COR-L47 (cell line): Measurements from ENCODE around the gene MCCC2.
"Not testable (repeated sequence)": the region's sequence is repeated elsewhere in the genome, so short reads cannot be mapped to it uniquely, and the experiment has no call there.

Experiments
- DNase-seq: peaks from one replicate; lab custom pipeline; 2025; lab: John Stamatoyannopoulos, UW

MCCC2 gene

DNA sequence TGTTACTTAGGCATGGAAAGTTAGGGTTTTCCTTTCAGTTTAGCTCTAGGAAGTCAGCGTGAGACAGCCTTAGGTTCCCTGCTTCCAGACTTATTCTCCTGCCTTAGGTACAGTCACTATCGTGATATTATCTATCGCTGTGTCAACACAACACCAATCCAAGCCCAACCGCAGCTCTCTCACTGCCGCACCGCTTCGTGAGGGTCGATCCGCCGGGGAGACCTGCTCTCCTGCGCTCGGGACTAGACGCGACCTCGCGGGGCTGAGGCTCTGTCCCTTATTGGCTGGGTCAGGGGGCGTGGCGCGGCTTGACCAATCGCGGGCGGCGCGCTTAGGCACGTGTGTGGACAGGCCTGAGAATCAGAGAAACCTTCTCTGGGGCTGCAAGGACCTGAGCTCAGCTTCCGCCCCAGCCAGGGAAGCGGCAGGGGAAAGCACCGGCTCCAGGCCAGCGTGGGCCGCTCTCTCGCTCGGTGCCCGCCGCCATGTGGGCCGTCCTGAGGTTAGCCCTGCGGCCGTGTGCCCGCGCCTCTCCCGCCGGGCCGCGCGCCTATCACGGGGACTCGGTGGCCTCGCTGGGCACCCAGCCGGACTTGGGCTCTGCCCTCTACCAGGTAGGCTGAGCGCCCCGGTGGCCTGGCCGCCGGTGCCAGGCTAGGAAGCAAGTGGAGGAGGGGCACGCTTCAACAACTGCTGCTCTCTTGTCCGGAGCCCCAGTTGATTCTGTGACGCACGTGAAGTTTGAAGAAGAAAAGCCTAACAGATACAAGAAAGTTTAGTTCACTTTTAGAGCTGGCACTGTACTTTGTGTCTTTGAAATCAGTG, at the start of gene MCCC2:
Gene MCCC2 (plus strand): TSS at position 400 of the 825 bp plus-strand sequence. CDS start 86 bp downstream, at position 486.
- peak; percentile 93 for DNase-seq

DNA sequence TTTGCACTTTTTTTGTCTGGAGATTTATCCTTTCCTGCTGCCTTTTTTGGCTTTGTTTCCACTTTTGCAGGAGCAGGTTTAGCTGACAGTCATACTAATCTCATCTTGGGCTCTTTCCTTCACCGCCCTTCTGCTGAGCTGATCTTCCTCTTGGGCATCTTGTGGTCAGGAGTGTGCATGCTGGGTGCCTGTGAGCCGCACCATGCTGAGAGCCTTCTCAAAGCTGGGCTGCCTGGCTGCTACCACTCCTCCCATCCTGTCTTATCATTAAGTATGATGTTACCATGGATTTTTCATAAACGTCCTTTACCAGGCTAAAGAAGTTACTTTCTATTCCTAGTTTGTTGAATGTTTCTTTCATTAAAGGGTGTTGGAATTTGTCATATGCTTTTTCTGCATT, 49.5 kb upstream of the MCCC2 start:
- no peak for DNase-seq

DNA sequence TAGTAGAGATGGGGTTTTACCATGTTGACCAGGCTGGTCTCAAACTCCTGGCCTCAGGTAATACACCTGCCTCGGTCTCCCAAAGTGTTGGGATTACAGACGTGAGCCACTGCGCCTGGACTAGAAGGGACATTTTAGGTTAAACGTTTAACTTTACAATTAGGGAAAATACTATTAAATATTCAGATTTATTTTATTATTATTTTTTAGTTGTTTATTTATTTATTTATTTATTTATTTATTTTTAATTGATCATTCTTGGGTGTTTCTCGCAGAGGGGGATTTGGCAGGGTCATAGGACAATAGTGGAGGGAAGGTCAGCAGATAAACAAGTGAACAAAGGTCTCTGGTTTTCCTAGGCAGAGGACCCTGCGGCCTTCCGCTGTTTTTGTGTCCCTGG, 36.3 kb upstream of the MCCC2 start:
- DNase-seq = not testable (repeated sequence)

DNA sequence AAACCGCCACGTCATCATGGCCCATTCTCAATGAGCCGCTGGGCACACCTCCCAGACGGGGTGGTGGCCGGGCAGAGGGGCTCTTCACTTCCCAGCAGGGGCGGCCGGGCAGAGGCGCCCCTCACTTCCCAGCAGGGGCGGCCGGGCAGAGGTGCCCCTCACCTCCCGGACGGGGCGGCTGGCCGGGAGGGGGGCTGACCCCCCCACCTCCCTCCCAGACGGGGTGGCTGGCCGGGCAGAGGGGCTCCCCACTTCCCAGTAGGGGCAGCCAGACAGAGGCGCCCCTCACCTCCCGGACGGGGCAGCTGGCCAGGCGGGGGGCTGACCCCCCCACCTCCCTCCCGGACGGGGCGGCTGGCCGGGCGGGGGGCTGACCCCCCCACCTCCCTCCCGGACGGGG, 35.6 kb upstream of the MCCC2 start:
- DNase-seq = not testable (repeated sequence)

DNA sequence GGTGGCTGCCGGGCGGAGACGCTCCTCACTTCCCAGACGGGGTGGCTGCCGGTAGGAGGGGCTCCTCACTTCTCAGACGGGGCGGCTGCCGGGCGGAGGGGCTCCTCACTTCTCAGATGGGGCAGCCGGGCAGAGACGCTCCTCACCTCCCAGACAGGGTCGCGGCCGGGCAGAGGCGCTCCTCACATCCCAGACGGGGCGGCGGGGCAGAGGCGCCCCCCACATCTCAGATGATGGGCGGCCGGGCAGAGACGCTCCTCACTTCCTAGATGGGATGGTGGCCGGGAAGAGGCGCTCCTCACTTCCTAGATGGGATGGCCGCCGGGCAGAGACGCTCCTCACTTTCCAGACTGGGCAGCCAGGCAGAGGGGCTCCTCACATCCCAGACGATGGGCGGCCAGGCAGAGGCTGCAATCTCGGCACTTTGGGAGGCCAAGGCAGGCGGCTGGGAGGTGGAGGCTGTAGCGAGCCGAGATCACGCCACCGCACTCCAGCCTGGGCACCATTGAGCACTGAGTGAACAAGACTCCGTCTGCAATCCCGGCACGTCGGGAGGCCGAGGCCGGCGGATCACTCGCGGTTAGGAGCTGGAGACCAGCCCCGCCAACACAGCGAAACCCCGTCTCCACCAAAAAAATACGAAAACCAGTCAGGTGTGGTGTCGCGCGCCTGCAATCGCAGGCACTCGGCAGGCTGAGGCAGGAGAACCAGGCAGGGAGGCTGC, 35.0 kb upstream of the MCCC2 start:
- not testable (repeated sequence) for DNase-seq

DNA sequence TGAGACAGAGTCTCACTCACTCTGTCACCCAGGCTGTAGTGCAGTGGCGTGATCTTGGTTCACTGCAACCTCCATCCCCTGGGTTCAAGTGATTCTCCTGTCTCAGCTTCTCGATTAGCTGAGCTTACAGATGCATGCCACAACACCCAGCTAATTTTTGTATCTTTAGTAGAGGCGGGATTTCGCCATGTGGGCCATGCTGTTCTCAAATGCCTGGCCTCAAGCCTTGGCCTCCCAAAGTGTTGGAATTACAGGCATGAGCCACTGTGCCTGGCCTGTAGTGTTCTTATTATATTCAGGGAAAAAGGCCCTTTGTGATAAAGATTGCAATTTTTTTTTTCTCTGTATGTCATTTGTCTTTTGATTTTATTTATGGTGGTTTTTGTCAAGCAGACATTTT, 24.0 kb upstream of the MCCC2 start:
- no peak for DNase-seq

DNA sequence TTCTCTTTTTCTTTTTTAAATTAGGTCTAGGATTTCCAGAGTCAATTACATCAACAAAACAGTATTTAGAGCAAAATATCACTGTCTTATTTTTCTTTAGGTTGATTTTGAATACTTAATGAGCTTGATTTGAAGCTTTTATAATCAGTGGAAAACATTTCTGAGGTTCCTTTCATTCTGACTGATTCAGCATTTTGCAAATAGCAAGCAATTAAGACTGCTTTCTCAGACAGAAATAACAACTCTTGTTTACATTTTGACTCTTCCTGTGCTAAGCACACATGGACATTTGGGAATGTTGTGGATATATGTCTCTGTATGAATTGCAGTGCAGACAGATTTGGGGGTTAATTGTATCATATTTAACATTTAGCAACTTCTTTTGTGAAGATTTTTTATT, 22.2 kb upstream of the MCCC2 start:
- DNase-seq = no peak

- no peak for DNase-seq
Observed at GRCh38 chr5:71569748-71570509, 17.2 kb upstream of the MCCC2 start.

DNA sequence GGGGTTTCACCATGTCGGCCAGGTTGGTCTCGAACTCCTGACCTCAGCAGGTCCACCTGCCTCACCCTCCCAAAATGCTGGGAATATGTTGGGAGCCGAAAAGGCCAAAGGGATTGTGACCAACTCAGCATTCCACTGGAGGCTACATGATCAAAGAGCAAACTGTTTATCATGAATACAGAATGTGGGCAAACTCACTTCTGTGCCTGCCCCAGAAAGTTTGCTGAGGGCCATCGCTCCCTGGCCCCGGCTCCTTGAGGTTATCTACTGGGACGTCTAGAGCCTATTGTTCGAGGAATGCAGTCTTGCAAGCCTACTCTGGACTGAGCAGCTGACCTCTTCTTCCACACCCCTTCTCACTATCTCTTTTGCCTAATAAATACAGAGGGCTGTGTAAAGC, 15.3 kb upstream of the MCCC2 start:
- DNase-seq = not testable (repeated sequence)

GRCh38 chr5:71573591-71573990, 13.5 kb upstream of the MCCC2 start:
- no peak for DNase-seq

- DNase-seq = not testable (repeated sequence)
Observed at GRCh38 chr5:71575588-71575987, 11.6 kb upstream of the MCCC2 start.

DNA sequence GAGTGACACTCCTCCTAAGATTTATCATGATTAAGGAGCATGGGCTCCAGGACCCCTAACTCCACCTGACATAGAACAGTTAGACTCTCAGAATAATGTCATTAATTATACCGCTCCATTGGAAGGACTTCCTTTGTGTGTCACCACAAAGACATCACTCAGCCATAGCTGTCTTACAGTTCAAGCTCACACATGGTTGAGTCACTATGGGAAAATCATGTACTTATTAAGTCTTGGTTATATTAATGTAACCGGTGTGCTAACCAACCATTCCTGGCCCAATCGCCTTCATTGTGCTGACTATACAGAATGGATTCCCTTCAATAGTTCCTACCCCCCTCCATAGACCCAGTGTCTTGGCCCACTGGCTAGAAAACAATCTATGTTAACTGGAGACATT, 10.9 kb upstream of the MCCC2 start:
- DNase-seq = no peak

DNA sequence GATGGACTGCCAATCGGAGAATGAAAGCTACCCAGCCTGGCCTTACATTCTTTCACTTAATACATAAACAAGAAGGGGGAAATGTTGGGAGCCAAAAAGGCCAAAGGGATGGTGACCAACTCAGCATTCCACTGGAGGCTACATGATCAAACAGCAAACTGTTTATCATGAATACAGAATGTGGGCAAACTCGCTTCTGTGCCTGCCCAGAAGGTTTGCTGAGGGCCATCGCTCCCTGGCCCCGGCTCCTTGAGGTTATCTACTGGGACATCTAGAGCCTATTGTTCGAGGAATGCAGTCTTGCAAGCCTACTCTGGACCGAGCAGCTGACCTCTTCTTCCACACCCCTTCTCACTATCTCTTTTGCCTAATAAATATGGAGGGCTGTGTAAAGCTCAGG, 9.3 kb upstream of the MCCC2 start:
- not testable (repeated sequence) for DNase-seq

- DNase-seq = no peak
Observed at GRCh38 chr5:71582945-71583584, 4.1 kb upstream of the MCCC2 start.

DNA sequence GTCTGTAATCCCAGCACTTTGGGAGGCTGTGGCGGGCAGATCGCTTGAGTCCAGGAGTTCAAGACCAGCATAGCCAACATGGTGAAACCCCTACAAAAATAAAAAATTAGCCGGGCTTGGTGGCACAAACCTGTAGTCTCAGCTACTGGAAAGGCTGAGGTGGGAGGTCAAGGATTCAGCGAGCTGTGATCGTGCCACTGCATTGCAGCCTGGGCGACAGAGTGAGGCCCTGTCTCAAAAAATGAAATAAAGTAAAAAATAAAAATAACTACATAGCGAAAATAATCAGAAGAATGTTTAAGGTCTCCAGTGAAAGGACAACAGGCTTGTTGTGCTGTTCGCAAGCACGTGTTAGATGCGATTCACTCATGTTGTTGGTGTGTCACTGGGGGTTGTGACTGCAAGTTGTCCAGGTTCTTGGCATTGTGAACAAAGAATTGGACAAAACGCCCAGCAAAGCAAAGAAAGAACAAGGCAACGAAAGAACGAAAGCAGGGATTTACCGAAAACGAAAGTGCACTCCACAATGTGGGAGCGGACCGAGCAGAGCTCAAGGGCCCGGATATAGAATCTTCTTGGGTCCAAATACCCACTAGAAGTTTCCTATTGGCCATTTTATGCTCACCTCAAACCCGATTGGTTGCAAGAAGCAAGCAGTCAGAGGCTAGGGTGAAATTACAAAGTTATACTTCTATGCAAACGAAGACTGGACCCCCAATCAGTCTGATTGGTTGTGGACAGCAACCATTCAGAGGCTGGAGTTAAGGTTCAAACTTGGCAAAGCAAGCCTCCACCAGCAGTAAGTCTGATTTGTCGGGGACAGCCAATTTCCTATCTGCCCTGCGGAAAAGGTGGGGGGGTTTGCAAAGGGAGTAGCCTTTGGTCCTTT, 844 bp upstream of the MCCC2 start:
- no peak for DNase-seq

DNA sequence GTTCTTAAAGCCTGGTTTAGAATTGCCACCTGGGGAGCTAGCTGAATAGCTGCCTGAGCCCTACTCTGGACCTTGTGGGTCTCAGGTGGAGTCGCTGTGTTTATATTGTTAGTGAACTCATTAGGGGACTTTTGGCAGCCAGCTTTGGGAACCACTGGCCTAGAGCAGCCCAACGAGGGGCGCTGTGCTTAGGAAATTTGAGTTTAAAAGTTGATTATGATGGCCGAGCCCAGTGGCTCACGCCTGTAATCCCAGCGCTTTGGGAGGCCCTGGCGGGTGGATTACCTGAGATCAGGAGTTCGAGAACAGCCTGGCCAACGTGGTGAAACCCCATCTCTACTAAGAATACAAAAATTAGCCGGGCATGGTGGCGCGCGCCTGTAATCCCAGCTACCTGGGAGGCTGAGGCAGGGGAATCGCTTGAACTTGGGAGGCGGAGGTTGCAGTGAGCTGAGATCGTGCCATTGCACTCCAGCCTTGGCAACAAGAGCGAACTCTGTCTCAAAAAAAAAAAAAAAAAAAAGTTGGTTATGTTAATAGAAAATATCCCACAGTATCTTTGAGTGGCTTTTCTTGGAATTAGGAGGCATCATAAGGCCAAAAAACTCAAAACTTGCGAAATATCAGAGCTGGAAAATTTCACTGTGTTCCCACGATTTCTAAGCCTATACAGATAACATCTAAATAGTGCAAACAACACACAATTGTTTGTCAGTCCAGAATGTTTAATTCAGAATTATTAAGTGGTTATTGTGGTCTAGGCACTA, 809 bp downstream of the MCCC2 start:
- no peak for DNase-seq

DNA sequence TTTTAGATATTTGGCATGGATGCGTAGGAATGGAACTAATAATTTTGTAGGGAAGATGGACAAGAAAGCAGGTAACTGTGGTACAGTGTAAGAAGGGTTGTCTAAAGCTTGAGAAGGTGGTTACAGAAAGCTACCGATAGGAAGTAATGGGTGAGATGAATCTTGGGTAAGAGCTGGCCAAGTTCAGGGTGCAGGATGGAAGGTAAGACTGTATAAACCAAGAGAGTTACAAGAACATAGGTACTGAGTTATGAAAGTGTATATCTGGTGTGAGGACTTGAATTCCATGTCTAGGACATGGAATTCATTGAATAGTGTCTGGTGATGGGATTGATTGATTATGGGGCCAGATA, 1.4 kb downstream of the MCCC2 start:
- no peak for DNase-seq

DNA sequence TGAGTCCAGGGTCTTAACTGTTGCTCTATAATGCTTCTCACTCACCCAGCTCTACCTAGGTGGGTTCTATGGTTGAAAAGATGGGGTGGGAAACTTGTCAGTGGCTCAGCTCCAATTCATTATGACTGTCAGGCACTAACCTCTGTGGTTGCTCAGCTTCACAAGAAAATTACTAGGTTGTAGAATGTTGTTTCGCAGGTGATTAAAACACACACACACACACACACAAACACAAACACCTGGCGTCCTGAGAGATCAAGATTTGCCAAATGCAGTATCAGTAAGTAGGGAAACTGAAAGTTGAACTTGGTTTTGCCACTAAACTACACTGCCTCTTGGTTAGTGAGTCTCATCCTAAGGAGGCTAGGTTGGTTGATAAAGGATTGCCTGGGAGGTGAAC, 2.8 kb downstream of the MCCC2 start:
- no peak for DNase-seq

DNA sequence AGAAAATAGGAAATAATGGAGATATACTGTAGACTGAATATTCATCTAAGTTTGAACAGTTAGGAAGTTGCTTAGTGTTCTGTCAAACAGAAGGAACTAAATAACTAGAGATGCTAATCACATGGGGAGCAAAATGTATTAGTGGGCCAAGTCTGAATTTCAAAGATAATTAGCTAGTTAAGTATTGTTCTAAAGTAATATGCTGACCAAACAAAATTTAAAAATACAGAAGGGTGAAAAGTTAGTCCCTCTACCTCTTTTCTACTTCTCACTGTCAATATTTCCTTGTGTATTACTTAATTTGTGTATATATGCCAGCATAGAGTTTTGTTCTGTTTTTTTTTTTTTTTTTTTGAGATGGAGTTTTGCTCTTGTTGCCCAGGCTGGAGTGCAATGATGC, 4.0 kb downstream of the MCCC2 start:
- DNase-seq = no peak

DNA sequence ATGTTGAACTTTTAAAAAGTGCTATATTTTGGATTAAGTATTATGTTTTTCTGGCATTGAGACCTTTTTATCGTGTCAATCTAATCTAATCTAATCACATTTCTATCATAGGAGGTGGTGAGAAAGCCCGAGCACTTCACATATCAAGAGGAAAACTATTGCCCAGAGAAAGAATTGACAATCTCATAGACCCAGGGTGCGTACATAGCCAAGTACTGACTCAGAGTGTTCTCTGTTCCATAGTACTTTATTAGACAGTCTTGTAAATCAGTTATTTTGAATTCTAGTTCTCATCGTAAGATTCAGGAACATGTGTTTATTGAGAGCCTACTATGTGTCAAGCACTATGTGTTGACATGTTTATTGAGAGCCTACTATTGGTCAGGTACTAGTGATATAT, 9.0 kb downstream of the MCCC2 start:
- no peak for DNase-seq
